Measurements from ENCODE around the gene GSC.

GRCh38 chr14:94773061-94773648 is 3.2 kb upstream of the GSC start:
- TF ChIP-seq BACH2 (CRISPR knock-in tag; IDR thresholded peaks at IDR 0.05; ENCODE audit: borderline replicate concordance) (no peak), ZNF8 (CRISPR knock-in tag; IDR thresholded peaks at IDR 0.05) (no peak), RARB (CRISPR knock-in tag; IDR thresholded peaks at IDR 0.05) (no peak), PATZ1 (CRISPR knock-in tag; IDR thresholded peaks at IDR 0.05; ENCODE audit: borderline replicate concordance) (no peak), ZNF70 (CRISPR knock-in tag; IDR thresholded peaks at IDR 0.05) (no peak), ZNF565 (CRISPR knock-in tag; conservative IDR thresholded peaks at IDR 0.05; ENCODE audit: low read depth) (no peak), ESRRG (CRISPR knock-in tag; IDR thresholded peaks at IDR 0.05) (no peak), SNAI2 (CRISPR knock-in tag; IDR thresholded peaks at IDR 0.05) (no peak), TSHZ2 (CRISPR knock-in tag; IDR thresholded peaks at IDR 0.05) (no peak), ARNTL (CRISPR knock-in tag; IDR thresholded peaks at IDR 0.05; ENCODE audit: borderline replicate concordance, low read depth) (no peak), ZFP3 (CRISPR knock-in tag; IDR thresholded peaks at IDR 0.05) (no peak), GLIS3 (CRISPR knock-in tag; IDR thresholded peaks at IDR 0.05) (no peak), ZFP30 (CRISPR knock-in tag; IDR thresholded peaks at IDR 0.05) (no peak)
- TF ChIP-seq, protein P1, sequence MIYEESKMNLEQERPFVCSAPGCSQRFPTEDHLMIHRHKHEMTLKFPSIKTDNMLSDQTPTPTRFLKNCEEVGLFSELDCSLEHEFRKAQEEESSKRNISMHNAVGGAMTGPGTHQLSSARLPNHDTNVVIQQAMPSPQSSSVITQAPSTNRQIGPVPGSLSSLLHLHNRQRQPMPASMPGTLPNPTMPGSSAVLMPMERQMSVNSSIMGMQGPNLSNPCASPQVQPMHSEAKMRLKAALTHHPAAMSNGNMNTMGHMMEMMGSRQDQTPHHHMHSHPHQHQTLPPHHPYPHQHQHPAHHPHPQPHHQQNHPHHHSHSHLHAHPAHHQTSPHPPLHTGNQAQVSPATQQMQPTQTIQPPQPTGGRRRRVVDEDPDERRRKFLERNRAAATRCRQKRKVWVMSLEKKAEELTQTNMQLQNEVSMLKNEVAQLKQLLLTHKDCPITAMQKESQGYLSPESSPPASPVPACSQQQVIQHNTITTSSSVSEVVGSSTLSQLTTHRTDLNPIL (CRISPR knock-in tag; IDR thresholded peaks at IDR 0.05; ENCODE audit: low read depth) = no peak

Data from SK-N-SH treated with all-trans-retinoic acid at 6 μM for 48 hours (cell line).